ENCODE data around the gene ZMYND8. TPM values are rescaled to one million over a fixed set of nuclear protein-coding genes. Genes with fewer than 3 reads are reported as not detected.
"Not testable (repeated sequence)": the region's sequence is repeated elsewhere in the genome, so short reads cannot be mapped to it uniquely, and the experiment has no call there.

Gene ZMYND8
- total RNA-seq, 1 donor from 2014 or later: 13.8 TPM

- DNase-seq (ENCODE audit: low spot score) (no peak), ATAC-seq (peak; percentile 98)
Observed at GRCh38 chr20:47272893-47273590, 83.5 kb downstream of the ZMYND8 start.

- ATAC-seq: no peak
- no peak for DNase-seq (ENCODE audit: low spot score)
Observed at GRCh38 chr20:47271046-47271615, 85.4 kb downstream of the ZMYND8 start.

GRCh38 chr20:47269309-47270165 lies 87.0 kb downstream of the ZMYND8 start:
- no peak for ATAC-seq
- no peak for DNase-seq (ENCODE audit: low spot score)

- DNase-seq (ENCODE audit: low spot score) (no peak), ATAC-seq (no peak)
Observed at GRCh38 chr20:47267621-47268020, 88.9 kb downstream of the ZMYND8 start.

- DNase-seq (ENCODE audit: low spot score): no peak
- no peak for ATAC-seq
Observed at GRCh38 chr20:47266847-47267515, 89.5 kb downstream of the ZMYND8 start.

GRCh38 chr20:47265984-47266383 lies 90.5 kb downstream of the ZMYND8 start:
- ATAC-seq (no peak), DNase-seq (ENCODE audit: low spot score) (no peak)

GRCh38 chr20:47265214-47265613 lies 91.3 kb downstream of the ZMYND8 start:
- no peak for DNase-seq (ENCODE audit: low spot score)
- no peak for ATAC-seq

GRCh38 chr20:47264137-47264769 lies 92.2 kb downstream of the ZMYND8 start:
- ATAC-seq: not testable (repeated sequence)

GRCh38 chr20:47263465-47264084 lies 92.9 kb downstream of the ZMYND8 start:
- DNase-seq (ENCODE audit: low spot score) (no peak), ATAC-seq (peak; percentile 21)

More at GRCh38 chr20:47264137-47264769, 92.2 kb downstream of the ZMYND8 start:
- not testable (repeated sequence) for DNase-seq (ENCODE audit: low spot score)

GRCh38 chr20:47263080-47263464 lies 93.4 kb downstream of the ZMYND8 start:
- DNase-seq (ENCODE audit: low spot score) (no peak), ATAC-seq (no peak)

- no peak for ATAC-seq
- no peak for DNase-seq (ENCODE audit: low spot score)
Observed at GRCh38 chr20:47262365-47263013, 94.0 kb downstream of the ZMYND8 start.

GRCh38 chr20:47262008-47262364 lies 94.5 kb downstream of the ZMYND8 start:
- no peak for DNase-seq (ENCODE audit: low spot score)
- no peak for ATAC-seq

GRCh38 chr20:47261161-47261774 lies 95.2 kb downstream of the ZMYND8 start:
- DNase-seq (ENCODE audit: low spot score); ATAC-seq: not testable (repeated sequence)

- ATAC-seq; DNase-seq (ENCODE audit: low spot score): not testable (repeated sequence)
Observed at GRCh38 chr20:47260540-47261126, 95.9 kb downstream of the ZMYND8 start.

GRCh38 chr20:47258745-47259695 lies 97.5 kb downstream of the ZMYND8 start:
- no peak for DNase-seq (ENCODE audit: low spot score)

GRCh38 chr20:47257771-47258170 lies 98.7 kb downstream of the ZMYND8 start:
- ATAC-seq (no peak), DNase-seq (ENCODE audit: low spot score) (no peak)

More at GRCh38 chr20:47258745-47259695, 97.5 kb downstream of the ZMYND8 start:
- peak; percentile 17 for ATAC-seq

- DNase-seq (ENCODE audit: low spot score): no peak
- no peak for ATAC-seq
Observed at GRCh38 chr20:47257256-47257655, 99.2 kb downstream of the ZMYND8 start.

Measured in left lobe of liver (tissue), 2 donors.